NOMO-1 (cell line): ENCODE results near the gene SFSWAP.
A peak's percentile ranks its signal among the peaks of the same experiment; 100 is the strongest.
"Not testable (repeated sequence)": the region's sequence is repeated elsewhere in the genome, so short reads cannot be mapped to it uniquely, and the experiment has no call there.

ENCODE experiments used
- DNase-seq, 2 experiments: peaks; one replicate each; lab custom pipeline; 2025; ENCODE audit not compliant: unreplicated experiment in 2 of 2; lab: John Stamatoyannopoulos, UW

Gene SFSWAP

GRCh38 chr12:131755305-131756113 lies 44.6 kb downstream of the SFSWAP start:
- peak; percentile 4 to 26 for DNase-seq

GRCh38 chr12:131756441-131756840 lies 45.6 kb downstream of the SFSWAP start:
- DNase-seq = no peak

GRCh38 chr12:131757111-131757510 lies 46.2 kb downstream of the SFSWAP start:
- DNase-seq = no peak

- no peak for DNase-seq
These were observed 47.3 kb downstream of the SFSWAP start for GRCh38 chr12:131758016-131758739.

GRCh38 chr12:131759176-131759575 lies 48.3 kb downstream of the SFSWAP start:
- DNase-seq = no peak

- no peak for DNase-seq
These were observed 50.7 kb downstream of the SFSWAP start for GRCh38 chr12:131761638-131762037.

GRCh38 chr12:131764738-131765137 lies 53.8 kb downstream of the SFSWAP start:
- no peak for DNase-seq

- DNase-seq = no peak
These were observed 55.1 kb downstream of the SFSWAP start for GRCh38 chr12:131765961-131766360.

- no peak for DNase-seq
These were observed 55.7 kb downstream of the SFSWAP start for GRCh38 chr12:131766382-131767107.

- no peak for DNase-seq
These were observed 59.2 kb downstream of the SFSWAP start for GRCh38 chr12:131770120-131770519.

GRCh38 chr12:131771965-131772364 lies 61.1 kb downstream of the SFSWAP start:
- no peak for DNase-seq

GRCh38 chr12:131773582-131774221 lies 62.8 kb downstream of the SFSWAP start:
- peak in 1 of 2 experiments; percentile 14 for DNase-seq

GRCh38 chr12:131774576-131775391 lies 63.9 kb downstream of the SFSWAP start:
- no peak for DNase-seq

- no peak for DNase-seq
These were observed 64.7 kb downstream of the SFSWAP start for GRCh38 chr12:131775392-131776236.

- no peak for DNase-seq
These were observed 65.5 kb downstream of the SFSWAP start for GRCh38 chr12:131776237-131776889.

- not testable (repeated sequence) for DNase-seq
These were observed 66.4 kb downstream of the SFSWAP start for GRCh38 chr12:131777269-131777668.

GRCh38 chr12:131779027-131779426 lies 68.1 kb downstream of the SFSWAP start:
- DNase-seq = no peak

GRCh38 chr12:131782061-131782460 lies 71.2 kb downstream of the SFSWAP start:
- DNase-seq = no peak
